OCI-LY1 (cell line): ENCODE results near the gene MIGA1.

ENCODE experiments used
- H2AFZ ChIP-seq: fragments of 200-600 bp; sonication (generic), shearing (Covaris generic); 2 replicates; pipeline ENCODE4 v1.6.0; 2014; ENCODE audit warnings: antibody characterized with exemption, mild to moderate bottlenecking, low read length
- H3F3A ChIP-seq: fragments of 200-600 bp; sonication (generic), shearing (Covaris generic); 2 replicates; pipeline ENCODE4 v1.6.0; 2014; ENCODE audit warnings: mild to moderate bottlenecking, antibody characterized with exemption, low read length, moderate library complexity; ENCODE audit not compliant: insufficient read depth
- H3K27ac ChIP-seq: fragments of 200-600 bp; sonication (generic); 2 replicates; pipeline ENCODE4 v1.5.1; 2014; ENCODE audit warnings: low read length, mixed run types, mild to moderate bottlenecking, low read depth; ENCODE audit not compliant: poor library complexity, severe bottlenecking
- H3K27me3 ChIP-seq: fragments of 200-600 bp; sonication (generic); 2 replicates; pipeline ENCODE4 v1.6.0; 2014; ENCODE audit warnings: antibody characterized with exemption, mild to moderate bottlenecking, low read length, moderate library complexity; ENCODE audit not compliant: insufficient read depth
- H3K36me3 ChIP-seq: fragments of 200-600 bp; sonication (generic); 2 replicates; pipeline ENCODE4 v1.6.1; 2014; ENCODE audit warnings: mild to moderate bottlenecking, antibody characterized with exemption, low read length, moderate library complexity, mixed read lengths; ENCODE audit not compliant: insufficient read depth
- H3K4me1 ChIP-seq: fragments of 200-600 bp; sonication (generic); 2 replicates; pipeline ENCODE4 v1.5.1; 2014; ENCODE audit warnings: mild to moderate bottlenecking, low read length, moderate library complexity; ENCODE audit not compliant: insufficient read depth, severe bottlenecking
- H3K4me2 ChIP-seq: fragments of 200-600 bp; sonication (generic), shearing (Covaris generic); 2 replicates; pipeline ENCODE4 v1.6.1; 2014; ENCODE audit warnings: low read length
- H3K4me3 ChIP-seq: fragments of 200-600 bp; sonication (generic); 2 replicates; pipeline ENCODE4 v1.5.1; 2014; ENCODE audit warnings: low read length, low read depth, mild to moderate bottlenecking, mixed read lengths; ENCODE audit not compliant: poor library complexity, severe bottlenecking
- H3K79me2 ChIP-seq: fragments of 200-600 bp; shearing (Covaris generic); 2 replicates; pipeline ENCODE4 v1.6.1; 2016; ENCODE audit warnings: mixed run types, low read length, mixed read lengths; ENCODE audit not compliant: insufficient read depth
- H3K9ac ChIP-seq: fragments of 200-600 bp; sonication (generic), shearing (Covaris generic); 2 replicates; pipeline ENCODE4 v1.6.1; 2014; ENCODE audit warnings: mild to moderate bottlenecking, low read length, mixed read lengths
- H3K9me2 ChIP-seq: fragments of 200-600 bp; sonication (generic), shearing (Covaris generic); 2 replicates; pipeline ENCODE4 v1.6.1; 2014; ENCODE audit warnings: low read depth, mild to moderate bottlenecking, low read length, mixed read lengths
- H3K9me3 ChIP-seq: fragments of 200-600 bp; shearing (Covaris generic); 2 replicates; pipeline ENCODE4 v1.6.1; 2014; ENCODE audit warnings: low read length, mixed read lengths
- H4K20me1 ChIP-seq: fragments of 200-600 bp; sonication (generic), shearing (Covaris generic); 2 replicates; pipeline ENCODE4 v1.6.0; 2016; ENCODE audit warnings: mild to moderate bottlenecking, low read length; ENCODE audit not compliant: insufficient read depth
- CTCF ChIP-seq: fragments of 200-600 bp; sonication (generic), shearing (Covaris generic); IDR thresholded peaks from 2 replicates; pipeline ENCODE4 v1.5.1; 2017; ENCODE audit warnings: mild to moderate bottlenecking, antibody characterized with exemption, low read length, moderate library complexity, mixed read lengths
- EZH2 ChIP-seq: fragments of 200-600 bp; sonication (generic), shearing (Covaris generic); IDR thresholded peaks from 2 replicates; pipeline ENCODE4 v1.8.0; 2017; ENCODE audit warnings: borderline replicate concordance, mixed run types, mild to moderate bottlenecking, antibody characterized with exemption, low read length, moderate library complexity, mixed read lengths

The MIGA1 gene

DNA sequence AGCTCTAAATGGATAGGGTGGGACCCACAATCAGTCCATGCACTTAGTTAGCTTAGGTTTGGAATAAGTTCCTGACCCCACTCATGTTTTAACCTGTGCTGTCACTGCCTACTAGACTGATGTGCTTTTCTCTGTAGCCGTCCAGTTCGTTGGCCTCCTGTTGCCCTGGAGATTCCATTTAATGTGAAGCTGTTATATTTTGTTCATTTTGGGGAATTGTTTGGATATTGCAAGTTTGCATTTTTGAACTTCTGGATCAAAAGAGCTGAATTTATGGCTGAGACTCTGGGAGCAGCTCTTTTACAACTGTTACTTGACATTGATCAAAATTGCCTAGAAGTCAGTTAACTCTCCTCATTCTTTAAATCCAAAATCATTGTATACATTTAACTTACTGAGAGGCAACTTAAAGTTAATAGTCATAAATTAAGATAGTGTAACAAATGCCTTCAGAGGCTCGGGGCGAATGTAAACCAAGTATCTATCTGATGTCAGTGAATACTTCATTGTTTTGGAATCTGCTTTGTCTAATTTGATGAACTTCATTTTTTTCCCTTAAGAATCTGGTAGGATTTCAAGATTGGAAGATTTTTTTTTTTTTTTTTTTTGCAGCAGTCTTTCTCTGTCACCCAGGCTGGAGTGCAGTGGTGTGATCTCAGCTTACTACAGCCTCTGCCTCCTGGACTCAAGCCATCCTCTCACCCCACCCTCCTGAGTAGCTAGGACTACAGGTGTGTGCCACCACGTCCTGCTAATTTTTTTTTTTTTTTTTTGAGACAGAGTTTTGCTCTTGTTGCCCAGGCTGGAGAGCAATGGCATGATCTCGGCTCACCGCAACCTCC, 38.1 kb downstream of the MIGA1 start:
- H3K27me3 ChIP-seq = no peaks in the 10 kb centered on the region
- H3K9me3 ChIP-seq = no peaks in the 10 kb centered on the region
- H4K20me1 ChIP-seq = no peaks in the 10 kb centered on the region
- no peaks in the 10 kb centered on the region for H3K4me1 ChIP-seq
- no peak overlapping the region for H3K27ac ChIP-seq
- no peak overlapping the region for H3K4me2 ChIP-seq
- no peak overlapping the region for H3K4me3 ChIP-seq
- H3K9ac ChIP-seq = no peak overlapping the region
- TF ChIP-seq EZH2 (no peak), CTCF (no peak)
- H3K36me3 ChIP-seq = peaks cover 57% of the 10 kb centered on the region
- H2AFZ ChIP-seq = no peak overlapping the region
- no peaks in the 10 kb centered on the region for H3K9me2 ChIP-seq
- H3K79me2 ChIP-seq = no peaks in the 10 kb centered on the region
- no peaks in the 10 kb centered on the region for H3F3A ChIP-seq

GRCh38 chr1:77820121-77820520, 40.7 kb downstream of the MIGA1 start:
- H3K79me2 ChIP-seq = no peaks in the 10 kb centered on the region
- no peaks in the 10 kb centered on the region for H3K27me3 ChIP-seq
- H3F3A ChIP-seq = no peaks in the 10 kb centered on the region
- no peak for TF ChIP-seq CTCF
- TF ChIP-seq EZH2 = no peak
- H3K9me2 ChIP-seq = no peaks in the 10 kb centered on the region
- peaks cover 57% of the 10 kb centered on the region for H3K36me3 ChIP-seq
- H3K9ac ChIP-seq = no peak overlapping the region
- H4K20me1 ChIP-seq = no peaks in the 10 kb centered on the region
- peaks cover 4% of the 10 kb centered on the region for H3K4me1 ChIP-seq
- no peak overlapping the region for H3K4me3 ChIP-seq
- H3K9me3 ChIP-seq = no peaks in the 10 kb centered on the region
- no peak overlapping the region for H3K27ac ChIP-seq
- H3K4me2 ChIP-seq = no peak overlapping the region
- no peak overlapping the region for H2AFZ ChIP-seq

- Histone ChIP-seq H4K20me1 (no peaks in the 10 kb centered on the region), H3F3A (no peaks in the 10 kb centered on the region), H2AFZ (no peak overlapping the region), H3K4me2 (no peak overlapping the region), H3K9me3 (no peaks in the 10 kb centered on the region), H3K4me3 (no peak overlapping the region), H3K79me2 (no peaks in the 10 kb centered on the region), H3K36me3 (peaks cover 36% of the 10 kb centered on the region), H3K9me2 (no peaks in the 10 kb centered on the region), H3K9ac (no peak overlapping the region), H3K27me3 (no peaks in the 10 kb centered on the region), H3K4me1 (peaks cover 7% of the 10 kb centered on the region), H3K27ac (no peak overlapping the region)
- TF ChIP-seq EZH2 (no peak), CTCF (no peak)
Observed at GRCh38 chr1:77824079-77824478, 44.6 kb downstream of the MIGA1 start.
